NCI-H69 (cell line): ENCODE data around the gene REXO5.
"Not testable (repeated sequence)": the region's sequence is repeated elsewhere in the genome, so short reads cannot be mapped to it uniquely, and the experiment has no call there.

Experiments
- DNase-seq: peaks from one replicate; lab custom pipeline; 2025; lab: John Stamatoyannopoulos, UW

The REXO5 gene

GRCh38 chr16:20806168-20807050 is at the start of gene REXO5, which contains the start of gene ERI2:
TSS of gene REXO5 (plus strand) at chr16:20806527. CDS start at chr16:20806954, 427 bp downstream.
TSS of gene ERI2 (minus strand) at chr16:20806472. CDS start at chr16:20806430, 42 bp downstream.
- DNase-seq: peak; percentile 98

- DNase-seq: no peak
Observed at GRCh38 chr16:20760346-20760745, 46.0 kb upstream of the REXO5 start.

GRCh38 chr16:20761175-20761574 is 45.2 kb upstream of the REXO5 start:
- DNase-seq: no peak

GRCh38 chr16:20762404-20763123 is 43.8 kb upstream of the REXO5 start:
- no peak for DNase-seq

- DNase-seq: peak; percentile 24
Observed at GRCh38 chr16:20763461-20764232, 42.7 kb upstream of the REXO5 start, which contains the start of gene ACSM3. TSS of gene ACSM3 (plus strand) at chr16:20764014. CDS start at chr16:20770035, 6,021 bp downstream.

GRCh38 chr16:20764448-20764847 is 41.9 kb upstream of the REXO5 start:
- not testable (repeated sequence) for DNase-seq

- no peak for DNase-seq
Observed at GRCh38 chr16:20765732-20766131, 40.6 kb upstream of the REXO5 start.

- DNase-seq: no peak
Observed at GRCh38 chr16:20766294-20766693, 40.0 kb upstream of the REXO5 start.

GRCh38 chr16:20767577-20767976 is 38.8 kb upstream of the REXO5 start:
- no peak for DNase-seq

GRCh38 chr16:20768121-20768520 is 38.2 kb upstream of the REXO5 start:
- DNase-seq: no peak

- DNase-seq: no peak
Observed at GRCh38 chr16:20768818-20769217, 37.5 kb upstream of the REXO5 start.

- DNase-seq: no peak
Observed at GRCh38 chr16:20773679-20774078, 32.6 kb upstream of the REXO5 start.

- peak; percentile 62 for DNase-seq
Observed at GRCh38 chr16:20774703-20775362, 31.5 kb upstream of the REXO5 start.

- DNase-seq: no peak
Observed at GRCh38 chr16:20781697-20782096, 24.6 kb upstream of the REXO5 start.

- no peak for DNase-seq
Observed at GRCh38 chr16:20782470-20782869, 23.9 kb upstream of the REXO5 start.

- DNase-seq: no peak
Observed at GRCh38 chr16:20784204-20784603, 22.1 kb upstream of the REXO5 start.

GRCh38 chr16:20789130-20789529 is 17.2 kb upstream of the REXO5 start:
- DNase-seq: no peak

- DNase-seq: no peak
Observed at GRCh38 chr16:20791923-20792612, 14.3 kb upstream of the REXO5 start.

- DNase-seq: no peak
Observed at GRCh38 chr16:20798364-20798763, 8.0 kb upstream of the REXO5 start.

GRCh38 chr16:20799599-20799998 is 6.7 kb upstream of the REXO5 start:
- DNase-seq: peak; percentile 21

- DNase-seq: no peak
Observed at GRCh38 chr16:20801278-20801677, 5.0 kb upstream of the REXO5 start.
